Measurements from ENCODE around the gene MYL12A.

The MYL12A gene

GRCh38 chr18:3235846-3236245 lies 11.8 kb upstream of the MYL12A start:
- no peaks in the 10 kb centered on the region for H3K79me2 ChIP-seq (ENCODE audit: insufficient read depth, low read length)
- H3K4me1 ChIP-seq (ENCODE audit: insufficient read depth, low read length, severe bottlenecking) = peaks cover 9% of the 10 kb centered on the region
- no peaks in the 10 kb centered on the region for H3K36me3 ChIP-seq (ENCODE audit: insufficient read depth, low read length)
- H3K27ac ChIP-seq (ENCODE audit: low read depth, low read length, poor library complexity, severe bottlenecking) = no peak overlapping the region
- H3K9me3 ChIP-seq (ENCODE audit: low read length) = no peaks in the 10 kb centered on the region
- TF ChIP-seq EZH2 (IDR thresholded peaks at IDR 0.05; ENCODE audit: borderline replicate concordance, low read length) = no peak
- TF ChIP-seq CTCF (IDR thresholded peaks at IDR 0.05; ENCODE audit: low read length) = no peak
- no peak overlapping the region for H3K4me3 ChIP-seq (ENCODE audit: low read depth, low read length, poor library complexity, severe bottlenecking)
- no peaks in the 10 kb centered on the region for H3F3A ChIP-seq (ENCODE audit: insufficient read depth, low read length)
- H3K27me3 ChIP-seq (ENCODE audit: insufficient read depth, low read length) = no peaks in the 10 kb centered on the region
- no peak overlapping the region for H3K9ac ChIP-seq (ENCODE audit: low read length)
- no peaks in the 10 kb centered on the region for H3K9me2 ChIP-seq (ENCODE audit: low read depth, low read length)
- H4K20me1 ChIP-seq (ENCODE audit: insufficient read depth, low read length) = no peaks in the 10 kb centered on the region
- no peak overlapping the region for H3K4me2 ChIP-seq (ENCODE audit: low read length)
- no peak overlapping the region for H2AFZ ChIP-seq (ENCODE audit: low read length)

- H3K4me2 ChIP-seq (ENCODE audit: low read length) = no peak overlapping the region
- peaks cover 9% of the 10 kb centered on the region for H3K4me1 ChIP-seq (ENCODE audit: insufficient read depth, low read length, severe bottlenecking)
- H3K27me3 ChIP-seq (ENCODE audit: insufficient read depth, low read length) = no peaks in the 10 kb centered on the region
- TF ChIP-seq EZH2 (IDR thresholded peaks at IDR 0.05; ENCODE audit: borderline replicate concordance, low read length) (no peak), CTCF (IDR thresholded peaks at IDR 0.05; ENCODE audit: low read length) (no peak)
- H4K20me1 ChIP-seq (ENCODE audit: insufficient read depth, low read length) = no peaks in the 10 kb centered on the region
- H2AFZ ChIP-seq (ENCODE audit: low read length) = no peak overlapping the region
- no peak overlapping the region for H3K4me3 ChIP-seq (ENCODE audit: low read depth, low read length, poor library complexity, severe bottlenecking)
- no peak overlapping the region for H3K27ac ChIP-seq (ENCODE audit: low read depth, low read length, poor library complexity, severe bottlenecking)
- H3K9me3 ChIP-seq (ENCODE audit: low read length) = no peaks in the 10 kb centered on the region
- H3K9me2 ChIP-seq (ENCODE audit: low read depth, low read length) = no peaks in the 10 kb centered on the region
- no peaks in the 10 kb centered on the region for H3F3A ChIP-seq (ENCODE audit: insufficient read depth, low read length)
- no peaks in the 10 kb centered on the region for H3K79me2 ChIP-seq (ENCODE audit: insufficient read depth, low read length)
- H3K36me3 ChIP-seq (ENCODE audit: insufficient read depth, low read length) = no peaks in the 10 kb centered on the region
- no peak overlapping the region for H3K9ac ChIP-seq (ENCODE audit: low read length)
These were observed 11.1 kb upstream of the MYL12A start for GRCh38 chr18:3236470-3236869.

GRCh38 chr18:3238742-3239141 lies 8.9 kb upstream of the MYL12A start:
- Histone ChIP-seq H3K9me2 (ENCODE audit: low read depth, low read length) (no peaks in the 10 kb centered on the region), H3K4me3 (ENCODE audit: low read depth, low read length, poor library complexity, severe bottlenecking) (no peak overlapping the region), H3K9ac (ENCODE audit: low read length) (no peak overlapping the region), H4K20me1 (ENCODE audit: insufficient read depth, low read length) (no peaks in the 10 kb centered on the region), H3K36me3 (ENCODE audit: insufficient read depth, low read length) (no peaks in the 10 kb centered on the region), H3F3A (ENCODE audit: insufficient read depth, low read length) (no peaks in the 10 kb centered on the region), H3K27me3 (ENCODE audit: insufficient read depth, low read length) (no peaks in the 10 kb centered on the region), H3K4me2 (ENCODE audit: low read length) (no peak overlapping the region), H3K27ac (ENCODE audit: low read depth, low read length, poor library complexity, severe bottlenecking) (no peak overlapping the region), H3K9me3 (ENCODE audit: low read length) (no peaks in the 10 kb centered on the region), H3K79me2 (ENCODE audit: insufficient read depth, low read length) (no peaks in the 10 kb centered on the region), H2AFZ (ENCODE audit: low read length) (no peak overlapping the region), H3K4me1 (ENCODE audit: insufficient read depth, low read length, severe bottlenecking) (no peaks in the 10 kb centered on the region)
- TF ChIP-seq CTCF (IDR thresholded peaks at IDR 0.05; ENCODE audit: low read length) = no peak
- no peak for TF ChIP-seq EZH2 (IDR thresholded peaks at IDR 0.05; ENCODE audit: borderline replicate concordance, low read length)

Data from OCI-LY1 (cell line).